Stomach (tissue), 4 donors: Measurements from ENCODE around the gene HAND2.

Experiments used
- EP300 ChIP-seq: sonication (generic); formaldehyde crosslinking; IDR thresholded peaks from one replicate; pipeline ENCODE4 v1.6.1; 2017; ENCODE audit warnings: antibody characterized with exemption
- POLR2AphosphoS5 ChIP-seq, 3 donors: sonication (generic); formaldehyde crosslinking; IDR thresholded peaks; one replicate each; pipeline ENCODE4 v1.6.1; 2016; ENCODE audit warnings: antibody characterized with exemption in 3 of 3

DNA sequence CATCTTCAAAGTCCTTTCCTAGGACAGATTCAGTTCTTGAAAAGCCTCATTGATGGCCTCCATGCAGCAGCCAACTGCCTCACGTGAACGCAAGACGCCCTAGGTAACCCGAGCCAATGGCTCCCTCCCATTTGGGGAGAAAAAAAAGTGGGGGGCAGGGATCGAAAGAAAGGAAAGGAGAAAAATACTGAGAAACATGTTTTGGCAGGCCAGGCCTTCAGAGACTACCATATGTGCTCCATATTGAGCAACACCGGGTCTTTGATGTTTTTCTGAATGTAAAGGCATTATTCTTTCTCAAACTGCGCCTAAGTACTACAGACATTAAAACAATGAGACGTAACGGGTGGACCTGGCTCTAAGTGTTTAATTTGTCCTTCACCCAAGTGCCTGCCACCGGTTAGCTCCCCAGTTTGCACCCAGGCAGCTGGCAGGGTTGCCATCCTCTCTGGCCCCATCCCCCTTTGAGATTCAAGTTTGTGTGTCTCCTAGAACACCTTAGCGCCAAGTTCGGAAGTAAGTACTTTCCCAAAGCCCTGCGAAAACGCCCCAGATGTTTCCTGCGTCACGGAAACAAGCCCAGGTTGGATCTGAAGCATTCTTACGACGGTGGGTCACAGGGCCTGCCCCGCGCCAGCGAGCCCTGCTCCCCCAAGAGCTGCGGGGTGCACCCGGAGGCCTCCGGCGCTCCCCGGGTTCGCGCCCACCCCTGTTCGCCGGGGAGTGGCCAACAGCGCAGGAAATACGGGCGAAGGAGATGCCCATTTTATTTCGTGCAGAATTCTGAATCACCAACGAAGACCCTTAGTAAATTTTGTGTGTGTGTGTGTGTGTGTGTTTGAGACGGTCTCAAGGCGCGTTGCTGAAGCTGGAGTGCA is 30.1 kb downstream of the HAND2 start:
- TF ChIP-seq POLR2AphosphoS5 (IDR thresholded peaks at IDR 0.05) (no peak), EP300 (no peak)
